ENCODE results near the gene CNIH2. TPM values are rescaled to one million over a fixed set of nuclear protein-coding genes. Genes with fewer than 3 reads are reported as not detected.

The CNIH2 gene
- total and polyA plus RNA-seq, 2 of the 8 experiments (the other 6 are each of a cell fraction or from before 2014, with no cell fraction given): 12.5 to 15.8 TPM

GRCh38 chr11:66248903-66249302, 29.1 kb upstream of the CNIH2 start (continued):
- TF ChIP-seq CHD7 (IDR thresholded peaks at IDR 0.05; ENCODE audit: insufficient replicate concordance, low read length) (no peak), SP2 (IDR thresholded peaks at IDR 0.05; ENCODE audit: low read length) (no peak), EZH2 (IDR thresholded peaks at IDR 0.05; ENCODE audit: low read depth, low read length, severe bottlenecking) (no peak)

All from H1 (cell line).